Measurements from ENCODE around the gene RPS19. TPM values are rescaled to one million over a fixed set of nuclear protein-coding genes. Genes with fewer than 3 reads are reported as not detected.

Gene RPS19
- polyA plus RNA-seq, 1 donor (not counting 4 experiments of a cell fraction or from before 2014, with no cell fraction given): 2,290 TPM

GRCh38 chr19:41897181-41897580, 37.1 kb downstream of the RPS19 start:
- no peak for TF ChIP-seq CTCF (optimal IDR thresholded peaks at IDR 0.05 in 1 of 3, IDR thresholded peaks at IDR 0.05 in 1 of 3, conservative IDR thresholded peaks at IDR 0.05 in 1 of 3; ENCODE audit: extremely low read depth in 1 of 3, insufficient read depth in 2 of 3, low read length in 3 of 3)
- TF ChIP-seq EZH2 (IDR thresholded peaks at IDR 0.05; ENCODE audit: low read length): no peak
- Histone ChIP-seq H3K9me1 (ENCODE audit: control insufficient read depth, extremely low read depth, insufficient read depth, low read length) (no peaks in the 10 kb centered on the region), H3K27me3 (ENCODE audit: control insufficient read depth, extremely low read depth, insufficient read depth, low read length) (no peaks in the 10 kb centered on the region), H4K20me1 (ENCODE audit: control insufficient read depth, extremely low read depth, insufficient read depth, low read length) (peaks cover 1% of the 10 kb centered on the region), H3K36me3 (ENCODE audit: control insufficient read depth in 2 of 2, extremely low read depth in 1 of 2, insufficient read depth in 2 of 2, low read length in 2 of 2) (peaks cover 31 to 53% of the 10 kb centered on the region in 2 experiments), H2AFZ (ENCODE audit: control insufficient read depth, low read length) (no peak overlapping the region), H3K4me1 (ENCODE audit: control insufficient read depth, extremely low read depth, insufficient read depth, low read length) (no peaks in the 10 kb centered on the region), H3K9ac (ENCODE audit: control insufficient read depth, extremely low read depth, insufficient read depth, low read length) (no peak overlapping the region), H3K79me2 (ENCODE audit: control insufficient read depth, insufficient read depth, low read length) (peaks cover 2% of the 10 kb centered on the region), H3K27ac (ENCODE audit: control insufficient read depth, insufficient read depth, low read length) (no peak overlapping the region), H3K9me3 (ENCODE audit: control insufficient read depth, low read depth, low read length) (no peaks in the 10 kb centered on the region), H3K4me3 (ENCODE audit: control insufficient read depth in 2 of 3, extremely low read depth in 1 of 3, insufficient read depth in 2 of 3, low read depth in 1 of 3, low read length in 3 of 3) (no peak overlapping the region), H3K4me2 (ENCODE audit: control insufficient read depth, extremely low read depth, insufficient read depth, low read depth, low read length) (no peak overlapping the region)
- DNase-seq (ENCODE audit: low read depth, low spot score) (no peak), FAIRE-seq (no peak)
- dilution Hi-C loops (cut with MboI; ENCODE audit: extremely low pct_ligation_motif_present, low sequenced_read_pairs): no loop called here

DNA sequence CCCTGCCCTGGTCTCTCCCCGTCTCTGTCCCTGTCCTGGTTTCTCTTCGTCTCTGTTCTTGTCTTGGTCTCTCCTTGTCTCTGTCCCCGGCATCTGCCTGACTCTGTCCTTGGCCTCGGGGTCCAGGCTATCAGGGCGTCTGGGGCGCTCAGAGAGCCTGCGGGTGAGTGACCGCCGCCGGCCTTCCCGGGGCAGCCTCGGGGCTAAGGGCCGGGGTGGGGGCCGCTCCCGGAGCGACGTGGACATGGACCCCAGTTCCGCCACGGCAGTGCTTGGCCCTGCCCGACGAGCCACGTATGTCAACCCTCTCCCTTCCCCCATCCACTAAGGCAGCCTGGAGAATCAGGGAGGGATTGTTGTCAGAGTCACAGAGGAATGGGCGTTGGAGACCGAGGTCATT, 37.8 kb downstream of the RPS19 start:
- Histone ChIP-seq H3K4me1 (ENCODE audit: control insufficient read depth, extremely low read depth, insufficient read depth, low read length) (no peaks in the 10 kb centered on the region), H3K4me3 (ENCODE audit: control insufficient read depth in 2 of 3, extremely low read depth in 1 of 3, insufficient read depth in 2 of 3, low read depth in 1 of 3, low read length in 3 of 3) (no peak overlapping the region), H2AFZ (ENCODE audit: control insufficient read depth, low read length) (no peak overlapping the region), H3K79me2 (ENCODE audit: control insufficient read depth, insufficient read depth, low read length) (no peaks in the 10 kb centered on the region), H3K27ac (ENCODE audit: control insufficient read depth, insufficient read depth, low read length) (no peak overlapping the region), H3K9me3 (ENCODE audit: control insufficient read depth, low read depth, low read length) (no peaks in the 10 kb centered on the region), H3K27me3 (ENCODE audit: control insufficient read depth, extremely low read depth, insufficient read depth, low read length) (no peaks in the 10 kb centered on the region), H3K36me3 (ENCODE audit: control insufficient read depth in 2 of 2, extremely low read depth in 1 of 2, insufficient read depth in 2 of 2, low read length in 2 of 2) (peaks cover 31 to 53% of the 10 kb centered on the region in 2 experiments), H3K9ac (ENCODE audit: control insufficient read depth, extremely low read depth, insufficient read depth, low read length) (no peak overlapping the region), H4K20me1 (ENCODE audit: control insufficient read depth, extremely low read depth, insufficient read depth, low read length) (peaks cover 2% of the 10 kb centered on the region), H3K9me1 (ENCODE audit: control insufficient read depth, extremely low read depth, insufficient read depth, low read length) (no peaks in the 10 kb centered on the region), H3K4me2 (ENCODE audit: control insufficient read depth, extremely low read depth, insufficient read depth, low read depth, low read length) (no peak overlapping the region)
- dilution Hi-C loops (cut with MboI; ENCODE audit: extremely low pct_ligation_motif_present, low sequenced_read_pairs): no loop called here
- FAIRE-seq: no peak
- TF ChIP-seq EZH2 (IDR thresholded peaks at IDR 0.05; ENCODE audit: low read length): no peak
- TF ChIP-seq CTCF (optimal IDR thresholded peaks at IDR 0.05 in 1 of 3, IDR thresholded peaks at IDR 0.05 in 1 of 3, conservative IDR thresholded peaks at IDR 0.05 in 1 of 3; ENCODE audit: extremely low read depth in 1 of 3, insufficient read depth in 2 of 3, low read length in 3 of 3): no peak
- no peak for DNase-seq (ENCODE audit: low read depth, low spot score)

All from keratinocyte (primary cell).